ENCODE results near the gene CYSLTR1.
"Not testable (repeated sequence)": the region's sequence is repeated elsewhere in the genome, so short reads cannot be mapped to it uniquely, and the experiment has no call there.

The CYSLTR1 gene

GRCh38 chrX:78327370-78328086 is at the start of gene CYSLTR1:
TSS of gene CYSLTR1 (minus strand) at chrX:78327611. CDS start at chrX:78273746, 53,865 bp downstream.
- peak in 2 of 14 donors; percentile 2 to 4 for DNase-seq

DNA sequence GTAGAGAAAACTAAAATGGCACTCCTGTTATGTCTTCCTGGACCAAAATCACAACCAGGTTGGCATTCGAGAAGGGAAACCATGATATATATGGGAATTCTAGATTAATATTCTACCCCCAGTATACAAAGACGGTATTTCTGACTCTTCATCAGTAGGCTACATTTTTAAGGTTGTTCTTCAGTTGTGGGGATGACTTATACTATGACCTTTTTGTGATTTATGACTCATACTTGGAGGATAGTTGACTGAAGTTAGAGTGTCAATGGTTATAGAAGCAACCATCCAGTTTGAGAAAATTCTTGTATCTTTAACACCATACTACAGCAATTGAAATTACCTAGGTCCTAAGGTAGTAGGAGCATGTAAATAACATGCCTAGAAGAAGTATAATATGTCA is 49.8 kb upstream of the CYSLTR1 start:
- DNase-seq: no peak

- no peak for DNase-seq
These were observed 48.5 kb upstream of the CYSLTR1 start for GRCh38 chrX:78375894-78376293.

GRCh38 chrX:78366576-78366975 is 39.2 kb upstream of the CYSLTR1 start:
- no peak for DNase-seq

- DNase-seq: no peak
These were observed 30.1 kb upstream of the CYSLTR1 start for GRCh38 chrX:78357342-78358055.

- no peak for DNase-seq
These were observed 6.1 kb upstream of the CYSLTR1 start for GRCh38 chrX:78333521-78333920.

- no peak for DNase-seq
These were observed 4.3 kb upstream of the CYSLTR1 start for GRCh38 chrX:78331708-78332107.

DNA sequence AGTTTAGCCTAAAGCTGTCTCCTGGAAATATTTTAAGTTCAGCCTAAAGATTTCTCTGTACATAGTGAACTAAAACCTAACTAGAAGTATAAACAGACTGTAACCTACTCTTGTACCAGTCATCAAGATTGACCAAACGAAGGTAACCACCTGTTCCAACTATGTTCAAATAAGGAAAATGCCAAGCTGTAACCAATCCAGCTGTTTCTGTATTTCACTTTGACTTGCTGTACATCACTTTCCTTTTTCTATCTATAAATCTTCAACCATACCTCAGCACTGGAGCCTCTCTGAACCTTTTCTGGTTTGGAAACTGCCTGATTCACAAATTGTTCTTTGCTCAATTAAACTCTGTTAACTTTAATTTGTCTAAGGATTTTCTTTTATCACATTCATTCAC is 3.1 kb upstream of the CYSLTR1 start:
- DNase-seq: no peak

DNA sequence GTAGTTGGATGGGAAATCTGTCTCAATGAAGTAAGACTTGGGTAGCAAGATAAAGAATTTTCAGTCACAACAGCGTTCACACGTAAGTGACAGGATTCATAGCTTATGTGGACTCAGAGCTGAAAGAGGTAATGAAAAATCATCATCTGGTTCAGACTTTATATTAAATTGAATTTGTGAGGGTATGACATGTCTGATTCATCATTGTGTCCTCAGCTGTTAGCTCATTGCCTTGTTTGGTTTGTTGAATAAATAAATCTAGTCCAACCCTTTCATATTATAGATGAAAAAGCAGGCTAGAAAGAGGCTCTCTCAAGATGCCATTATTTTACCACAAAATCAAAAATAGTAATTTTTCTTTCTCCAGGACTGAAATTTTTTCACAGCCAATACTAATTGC is 2.7 kb upstream of the CYSLTR1 start:
- no peak for DNase-seq

DNA sequence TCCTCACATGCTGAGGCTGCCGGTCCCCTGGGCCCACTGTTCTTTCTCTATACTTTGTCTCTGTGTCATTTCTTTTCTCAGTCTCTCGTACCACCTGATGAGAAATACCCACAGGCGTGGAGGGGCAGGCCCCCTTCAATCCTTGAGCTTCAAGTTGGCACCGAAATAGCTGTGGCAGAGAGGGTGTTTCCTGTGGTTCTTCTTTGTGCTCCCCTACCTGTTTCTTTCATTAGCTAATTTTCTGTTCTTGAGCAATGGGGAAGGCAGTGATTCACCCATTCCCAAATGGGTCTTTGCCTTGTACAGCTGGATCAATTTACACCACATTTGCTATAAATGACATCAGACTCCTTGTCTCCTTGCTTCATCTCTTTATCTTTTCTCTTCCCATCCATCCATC is 2.1 kb upstream of the CYSLTR1 start:
- no peak for DNase-seq

DNA sequence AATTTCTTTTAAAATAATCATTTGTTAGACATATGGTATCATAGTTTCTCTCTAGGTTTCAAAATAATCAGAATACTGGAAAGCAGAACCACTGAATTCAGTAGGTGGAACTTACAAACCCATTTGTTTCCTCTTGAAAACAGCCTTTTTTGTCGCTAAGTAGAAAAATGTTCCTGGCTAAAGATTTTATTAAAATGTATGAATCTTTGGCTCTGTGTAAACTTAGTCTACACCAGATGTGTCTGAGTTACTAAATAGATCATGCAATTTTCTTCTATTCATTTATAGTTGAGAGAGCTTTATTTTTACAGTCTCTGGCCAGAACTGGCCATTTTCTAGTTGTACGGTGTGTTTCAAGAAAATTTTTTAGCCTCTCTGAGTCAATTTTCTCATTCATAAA is 1.0 kb downstream of the CYSLTR1 start:
- DNase-seq: no peak

DNA sequence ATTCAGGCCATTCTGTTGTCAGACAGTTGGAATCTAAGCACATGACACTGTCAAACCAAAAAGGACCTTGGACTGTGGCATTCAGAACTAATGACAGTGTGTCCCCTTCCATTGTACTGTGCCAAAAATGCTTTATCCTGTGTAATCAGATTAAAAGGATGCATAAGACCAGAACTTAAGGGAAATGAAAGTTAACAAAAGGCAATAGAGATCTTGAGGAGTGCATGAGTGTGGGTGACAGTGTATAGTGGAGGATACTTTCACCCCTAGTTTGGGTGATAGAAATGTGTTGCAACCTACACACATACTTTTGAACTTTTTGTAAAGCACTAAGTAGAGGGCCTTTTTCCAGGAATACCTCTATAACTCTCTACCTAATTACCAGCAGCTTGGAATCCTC is 4.5 kb downstream of the CYSLTR1 start:
- DNase-seq: no peak

GRCh38 chrX:78321809-78322208 is 5.6 kb downstream of the CYSLTR1 start:
- DNase-seq: peak in 4 of 14 donors; percentile 2 to 32 (median 28)

DNA sequence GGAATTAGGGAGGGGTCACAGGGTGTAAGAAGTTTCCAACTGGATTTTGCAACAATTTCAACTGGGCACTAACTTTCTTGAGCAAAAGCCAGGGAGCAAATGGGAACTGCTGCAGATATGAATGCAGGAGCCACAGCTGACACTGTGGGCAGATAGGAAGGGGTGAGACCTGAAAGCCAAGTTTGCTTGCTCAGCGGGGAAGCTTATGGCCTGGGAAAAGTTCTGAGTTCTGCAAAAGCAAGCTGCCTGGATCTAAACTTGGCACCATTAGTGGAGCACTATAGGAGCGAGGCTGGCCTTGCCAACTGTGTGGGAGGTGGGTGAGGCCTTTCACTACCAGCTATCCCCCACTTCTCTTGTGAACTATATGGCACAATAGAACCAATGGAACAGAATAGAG is 11.1 kb downstream of the CYSLTR1 start:
- DNase-seq: no peak

GRCh38 chrX:78315745-78316144 is 11.7 kb downstream of the CYSLTR1 start:
- DNase-seq: no peak

- DNase-seq: no peak
These were observed 12.8 kb downstream of the CYSLTR1 start for GRCh38 chrX:78314561-78314960.

GRCh38 chrX:78313526-78313925 is 13.9 kb downstream of the CYSLTR1 start:
- no peak for DNase-seq

GRCh38 chrX:78307665-78308064 is 19.7 kb downstream of the CYSLTR1 start:
- DNase-seq: no peak

DNA sequence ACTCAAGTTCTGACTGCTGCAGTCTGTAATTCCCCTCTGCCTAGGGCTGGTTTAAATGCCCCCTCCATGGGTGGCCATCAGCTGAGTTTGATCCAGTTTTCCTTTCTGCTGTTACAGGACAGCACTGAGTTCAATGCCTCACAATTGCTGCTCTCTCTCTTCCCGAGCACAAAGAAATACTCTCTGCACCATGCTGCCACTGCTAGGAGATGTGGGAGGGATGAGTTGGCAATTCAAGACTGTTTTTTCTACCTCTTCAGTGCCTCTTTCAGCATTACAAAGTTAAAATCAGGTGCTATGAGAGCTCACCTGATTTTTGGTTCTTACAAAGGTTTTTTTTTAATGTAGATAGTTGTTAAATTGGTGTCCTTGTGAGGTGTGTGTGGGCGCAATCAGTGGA is 24.3 kb downstream of the CYSLTR1 start:
- no peak for DNase-seq

- DNase-seq: not testable (repeated sequence)
These were observed 26.5 kb downstream of the CYSLTR1 start for GRCh38 chrX:78300933-78301332.

- DNase-seq: no peak
These were observed 43.9 kb downstream of the CYSLTR1 start for GRCh38 chrX:78283511-78283910.

DNA sequence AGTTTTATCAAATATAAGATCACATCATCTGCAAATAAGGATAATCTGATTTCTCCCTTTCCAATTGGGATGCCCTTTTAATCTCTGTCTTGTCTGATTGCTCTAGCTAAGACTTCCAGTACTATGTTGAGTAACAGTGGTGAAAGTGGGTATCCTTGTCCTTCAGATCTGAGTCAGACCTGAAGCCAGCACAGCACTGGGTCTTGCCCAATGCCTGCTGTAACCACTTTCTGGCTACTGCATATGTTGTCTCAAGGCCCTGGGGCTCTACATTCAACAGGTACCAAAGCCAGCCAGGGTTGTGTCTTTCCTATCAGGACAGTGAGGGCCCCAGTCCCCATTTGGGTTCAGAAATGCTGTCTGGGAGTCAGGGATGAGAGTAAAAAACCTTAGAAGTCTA is 90.3 kb downstream of the CYSLTR1 start:
- DNase-seq: no peak

DNA sequence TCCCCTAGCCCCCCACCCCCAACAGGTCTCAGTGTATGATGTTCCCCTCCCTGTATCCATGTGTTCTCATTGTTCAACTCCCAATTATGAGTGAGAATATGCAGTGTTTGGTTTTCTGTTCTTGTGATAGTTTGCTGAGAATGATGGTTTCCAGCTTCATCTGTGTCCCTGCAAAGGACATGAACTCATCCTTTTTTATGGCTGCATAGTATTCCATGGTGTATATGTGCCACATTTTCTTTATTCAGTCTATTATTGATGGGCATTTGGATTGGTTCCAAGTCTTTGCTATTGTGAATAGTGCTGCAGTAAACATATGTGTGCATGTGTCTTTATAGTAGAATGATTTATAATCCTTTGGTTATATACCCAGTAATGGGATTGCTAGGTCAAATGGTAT is 101.4 kb downstream of the CYSLTR1 start:
- not testable (repeated sequence) for DNase-seq
